Keratinocyte (primary cell): ENCODE results near the gene SF3A1. TPM values are rescaled to one million over a fixed set of nuclear protein-coding genes. Genes with fewer than 3 reads are reported as not detected.

ENCODE experiments used
- DNase-seq: peaks from one replicate; pipeline ENCODE4 v3.0.0-alpha.2; 2011; ENCODE audit warnings: low read depth, missing footprints, low spot score
- FAIRE-seq: peaks from 2 replicates; lab custom pipeline; 2011; peaks lifted over from hg19 to GRCh38; lab: Jason Lieb, UNC
- H2AFZ ChIP-seq: 2 replicates; pipeline ENCODE4 v1.6.0; 2012; ENCODE audit warnings: low read length, control low read depth, inconsistent platforms; ENCODE audit not compliant: control insufficient read depth
- H3K27ac ChIP-seq: 2 replicates; pipeline ENCODE4 v1.5.1; 2011; ENCODE audit warnings: low read length; ENCODE audit not compliant: control insufficient read depth, insufficient read depth
- H3K27me3 ChIP-seq: 3 replicates; pipeline ENCODE4 v1.6.0; 2011; ENCODE audit warnings: low read length; ENCODE audit not compliant: control insufficient read depth, insufficient read depth; ENCODE audit errors: extremely low read depth
- H3K36me3 ChIP-seq, 2 experiments: 2 replicates in 1 of 2; 3 replicates in 1 of 2; pipeline ENCODE4 v1.5.1; 2011; ENCODE audit warnings: low read length in 2 of 2, mild to moderate bottlenecking in 1 of 2; ENCODE audit not compliant: control insufficient read depth in 2 of 2, insufficient read depth in 2 of 2; ENCODE audit errors: extremely low read depth in 1 of 2
- H3K4me1 ChIP-seq: 3 replicates; pipeline ENCODE4 v1.5.1; 2011; ENCODE audit warnings: low read length; ENCODE audit not compliant: control insufficient read depth, insufficient read depth; ENCODE audit errors: extremely low read depth
- H3K4me2 ChIP-seq: 3 replicates; pipeline ENCODE4 v1.6.0; 2011; ENCODE audit warnings: low read depth, low read length; ENCODE audit not compliant: control insufficient read depth, insufficient read depth; ENCODE audit errors: extremely low read depth
- H3K4me3 ChIP-seq, 3 experiments: fragments of 200-600 bp in 1 of 3; sonication (generic) in 1 of 3; 2 replicates in 2 of 3; 3 replicates in 1 of 3; pipeline ENCODE4 v1.5.1; 2011 to 2016; ENCODE audit warnings: low read length in 3 of 3, mild to moderate bottlenecking in 3 of 3, control low read depth in 2 of 3, inconsistent platforms in 1 of 3, low read depth in 1 of 3, mixed read lengths in 1 of 3, mixed run types in 1 of 3, moderate library complexity in 1 of 3; ENCODE audit not compliant: control insufficient read depth in 2 of 3, insufficient read depth in 2 of 3; ENCODE audit errors: extremely low read depth in 1 of 3
- H3K79me2 ChIP-seq: 2 replicates; pipeline ENCODE4 v1.6.0; 2012; ENCODE audit warnings: low read length; ENCODE audit not compliant: control insufficient read depth, insufficient read depth
- H3K9ac ChIP-seq: 3 replicates; pipeline ENCODE4 v1.6.0; 2011; ENCODE audit warnings: low read length; ENCODE audit not compliant: control insufficient read depth, insufficient read depth; ENCODE audit errors: extremely low read depth
- H3K9me1 ChIP-seq: 3 replicates; pipeline ENCODE4 v1.6.0; 2011; ENCODE audit warnings: low read length; ENCODE audit not compliant: control insufficient read depth, insufficient read depth; ENCODE audit errors: extremely low read depth
- H3K9me3 ChIP-seq: 2 replicates; pipeline ENCODE4 v1.5.1; 2012; ENCODE audit warnings: low read depth, low read length; ENCODE audit not compliant: control insufficient read depth
- H4K20me1 ChIP-seq: 3 replicates; pipeline ENCODE4 v1.6.0; 2011; ENCODE audit warnings: low read length; ENCODE audit not compliant: control insufficient read depth, insufficient read depth; ENCODE audit errors: extremely low read depth
- CTCF ChIP-seq, 3 experiments: IDR thresholded peaks in 1 of 3; conservative IDR thresholded peaks in 1 of 3; optimal IDR thresholded peaks in 1 of 3; 2 replicates in 2 of 3; 3 replicates in 1 of 3; pipeline versions ENCODE3 to v1.5.1; 2011; ENCODE audit warnings: low read length in 3 of 3, mild to moderate bottlenecking in 3 of 3, moderate library complexity in 2 of 3, control low read depth in 1 of 3, inconsistent platforms in 1 of 3; ENCODE audit not compliant: insufficient read depth in 2 of 3; ENCODE audit errors: extremely low read depth in 1 of 3
- EZH2 ChIP-seq: IDR thresholded peaks from one replicate; pipeline ENCODE4 v1.6.1; 2012; ENCODE audit warnings: inconsistent platforms, mild to moderate bottlenecking, low read length, moderate library complexity
- dilution Hi-C: fragments of 300-500 bp; cut with MboI; formaldehyde crosslinking; loops from one replicate; pipeline ENCODE4 v1.7.0; 2020; ENCODE audit warnings: low sequenced_read_pairs; ENCODE audit not compliant: extremely low pct_ligation_motif_present
- polyA plus RNA-seq, 5 experiments: library from polyadenylated mRNA; depleted of rRNA in 3 of 5; stranded (reverse) in 3 of 5; stranded (forward) in 1 of 5; unstranded in 1 of 5; fragments of >200 nt; gene quantifications; 1 replicate in 1 of 5; 2 replicates in 3 of 5; 3 replicates in 1 of 5; pipeline versions ENCODE4 v1.2.1 to v1.2.3, GENCODE V29; 2011 to 2012; ENCODE audit warnings: missing spikeins in 2 of 5, low read depth in 1 of 5, low replicate concordance in 1 of 5

SF3A1 gene
- polyA plus RNA-seq, 1 donor (not counting 4 experiments of a cell fraction or from before 2014, with no cell fraction given) = 34.2 TPM

- TF ChIP-seq EZH2 (no peak), CTCF (optimal IDR thresholded peaks at IDR 0.05 in 1 of 3, IDR thresholded peaks at IDR 0.05 in 1 of 3, conservative IDR thresholded peaks at IDR 0.05 in 1 of 3; ENCODE audit: extremely low read depth in 1 of 3, insufficient read depth in 2 of 3, low read length in 3 of 3) (no peak)
- peak within 1 kb of the TSS; percentile 63 for H3K9ac ChIP-seq
- dilution Hi-C loops = no loop called here
- H3K36me3 ChIP-seq = peaks cover 14 to 23% of the 10 kb centered on the region in 2 experiments
- peak within 1 kb of the TSS; percentile 70 for H3K27ac ChIP-seq
- H3K79me2 ChIP-seq = no peaks in the 10 kb centered on the region
- peak within 1 kb of the TSS; percentile 90 for H3K4me2 ChIP-seq
- no peaks in the 10 kb centered on the region for H3K9me3 ChIP-seq
- peak within 1 kb of the TSS; percentile 3 for H2AFZ ChIP-seq
- H3K27me3 ChIP-seq = no peaks in the 10 kb centered on the region
- H3K4me1 ChIP-seq = peaks cover 26% of the 10 kb centered on the region
- H3K4me3 ChIP-seq = peak within 1 kb of the TSS; percentile 70 to 76 (median 71)
- H4K20me1 ChIP-seq = no peaks in the 10 kb centered on the region
- DNase-seq = peak; percentile 89
- H3K9me1 ChIP-seq = no peaks in the 10 kb centered on the region
- peak; percentile 78 for FAIRE-seq
Observed at GRCh38 chr22:30289141-30289979, 67.3 kb downstream of the SF3A1 start, which contains the start of gene CASTOR1. Gene CASTOR1, minus strand, starts transcription at chr22:30289505. Its CDS starts 8 bp downstream, at chr22:30289497.

GRCh38 chr22:30288419-30289140 is 68.1 kb downstream of the SF3A1 start:
- H3K4me1 ChIP-seq = peaks cover 26% of the 10 kb centered on the region
- H3K36me3 ChIP-seq = peaks cover 11 to 21% of the 10 kb centered on the region in 2 experiments
- no peaks in the 10 kb centered on the region for H3K79me2 ChIP-seq
- peak overlapping the region; percentile 72 for H3K4me2 ChIP-seq
- peak overlapping the region; percentile 41 for H3K27ac ChIP-seq
- FAIRE-seq (peak; percentile 68), DNase-seq (no peak)
- peak overlapping the region; percentile 70 to 76 (median 71) for H3K4me3 ChIP-seq
- TF ChIP-seq EZH2 = no peak
- no peak for TF ChIP-seq CTCF (optimal IDR thresholded peaks at IDR 0.05 in 1 of 3, IDR thresholded peaks at IDR 0.05 in 1 of 3, conservative IDR thresholded peaks at IDR 0.05 in 1 of 3; ENCODE audit: extremely low read depth in 1 of 3, insufficient read depth in 2 of 3, low read length in 3 of 3)
- no peaks in the 10 kb centered on the region for H3K9me3 ChIP-seq
- no peaks in the 10 kb centered on the region for H4K20me1 ChIP-seq
- no peaks in the 10 kb centered on the region for H3K27me3 ChIP-seq
- H2AFZ ChIP-seq = peak overlapping the region; percentile 3
- peak overlapping the region; percentile 63 for H3K9ac ChIP-seq
- dilution Hi-C loops = no loop called here
- no peaks in the 10 kb centered on the region for H3K9me1 ChIP-seq
